HEK293T (cell line): ENCODE measurements around the gene SLC14A1.
A peak's percentile ranks its signal among the peaks of the same experiment; 100 is the strongest.

Experiments used
- CTCF ChIA-PET: fragments of 350-600 bp; formaldehyde crosslinking; extraction: SDS; loops from one replicate; lab custom pipeline; 2021; ENCODE audit warnings: antibody characterized with exemption, inconsistent platforms; lab: Yijun Ruan, JAX
- POLR2A ChIA-PET: fragments of 350-600 bp; formaldehyde crosslinking; extraction: SDS; loops from one replicate; lab custom pipeline; 2020; ENCODE audit warnings: antibody characterized with exemption, inconsistent platforms; lab: Yijun Ruan, JAX
- DNase-seq: peaks from one replicate; pipeline ENCODE4 v3.0.0; 2012; ENCODE audit warnings: mixed read lengths; ENCODE audit errors: extremely low spot score
- ARNT ChIP-seq: fragments of 450-650 bp; IDR thresholded peaks from 2 replicates; pipeline ENCODE4 v1.6.1; 2017; ENCODE audit warnings: mild to moderate bottlenecking
- BHLHE40 ChIP-seq: fragments of 450-650 bp; IDR thresholded peaks from 2 replicates; pipeline ENCODE4 v1.6.1; 2016; ENCODE audit warnings: mild to moderate bottlenecking, moderate library complexity, borderline replicate concordance
- CTBP1 ChIP-seq: fragments of 450-650 bp; IDR thresholded peaks from 2 replicates; pipeline ENCODE4 v1.6.1; 2016; ENCODE audit warnings: borderline replicate concordance
- ELF4 ChIP-seq: fragments of 450-650 bp; IDR thresholded peaks from 2 replicates; pipeline ENCODE4 v1.6.1; 2017; ENCODE audit warnings: antibody characterized with exemption
- FOXA1 ChIP-seq: fragments of 450-650 bp; IDR thresholded peaks from 2 replicates; pipeline ENCODE4 v1.6.1; 2016; ENCODE audit warnings: mild to moderate bottlenecking
- FOXK2 ChIP-seq: fragments of 450-650 bp; IDR thresholded peaks from 2 replicates; pipeline ENCODE4 v1.6.1; 2016; ENCODE audit warnings: mild to moderate bottlenecking
- FOXM1 ChIP-seq: fragments of 450-650 bp; IDR thresholded peaks from 2 replicates; pipeline ENCODE4 v1.6.1; 2017; ENCODE audit warnings: mild to moderate bottlenecking, borderline replicate concordance
- HDGF ChIP-seq: fragments of 450-650 bp; IDR thresholded peaks from 2 replicates; pipeline ENCODE4 v1.6.1; 2017; ENCODE audit warnings: antibody characterized with exemption, borderline replicate concordance
- L3MBTL2 ChIP-seq: fragments of 450-650 bp; conservative IDR thresholded peaks from 2 replicates; pipeline ENCODE4 v1.6.1; 2016; ENCODE audit warnings: mild to moderate bottlenecking
- LEF1 ChIP-seq: fragments of 450-650 bp; IDR thresholded peaks from 2 replicates; pipeline ENCODE4 v1.6.1; 2017; ENCODE audit warnings: mild to moderate bottlenecking, borderline replicate concordance
- NFRKB ChIP-seq: fragments of 450-650 bp; IDR thresholded peaks from 2 replicates; pipeline ENCODE4 v1.6.1; 2016; ENCODE audit warnings: mild to moderate bottlenecking, moderate library complexity
- SP1 ChIP-seq: fragments of 450-650 bp; IDR thresholded peaks from 2 replicates; pipeline ENCODE4 v1.6.1; 2017
- SUZ12 ChIP-seq: fragments of 450-650 bp; IDR thresholded peaks from 2 replicates; pipeline ENCODE4 v1.6.1; 2016; ENCODE audit warnings: mild to moderate bottlenecking
- TARDBP ChIP-seq: fragments of 450-650 bp; IDR thresholded peaks from 2 replicates; pipeline ENCODE4 v1.6.1; 2016
- ZNF384 ChIP-seq: fragments of 450-650 bp; IDR thresholded peaks from 2 replicates; pipeline ENCODE4 v1.6.1; 2016
- TF ChIP-seq, protein P1 (sequence below): fragments of 450-650 bp; IDR thresholded peaks from 2 replicates; pipeline ENCODE4 v1.6.1; 2016

SLC14A1 gene

DNA sequence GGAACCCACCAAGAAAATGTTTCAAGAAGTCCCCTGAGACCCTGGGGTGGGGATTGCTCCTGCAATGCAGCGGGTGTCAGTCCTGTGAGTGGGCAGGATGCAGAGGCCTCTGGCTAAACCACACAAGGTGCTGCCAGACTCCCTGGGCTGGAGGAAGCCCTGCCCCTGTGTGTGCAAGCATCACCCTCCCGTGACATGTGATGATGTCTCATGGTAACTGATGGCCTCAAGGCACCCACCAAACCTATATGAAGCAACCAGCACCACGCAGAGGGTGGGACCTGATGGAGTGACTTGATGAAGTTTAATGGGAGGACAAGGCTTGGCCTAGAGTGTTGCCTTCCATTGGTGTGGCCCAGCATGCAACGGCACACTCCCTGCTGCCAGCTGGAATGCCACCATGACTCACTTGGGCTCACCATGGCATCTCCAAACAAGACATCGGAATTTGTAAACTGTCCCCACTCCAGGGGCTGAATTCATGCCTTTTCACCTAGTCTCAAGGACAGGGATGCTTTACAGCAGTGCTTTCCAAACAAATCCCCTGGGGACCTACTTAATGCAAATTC, 8.7 kb upstream of the SLC14A1 start:
- TF ChIP-seq SP1, result no peak
- no peak for TF ChIP-seq FOXA1
- no peak for TF ChIP-seq BHLHE40
- no peak for TF ChIP-seq FOXM1
- no peak for TF ChIP-seq ARNT
- TF ChIP-seq NFRKB, result no peak
- TF ChIP-seq HDGF, result no peak
- TF ChIP-seq TARDBP, result no peak
- DNase-seq, result no peak
- ChIA-PET POLR2A (no interaction called here), CTCF (no interaction called here)

DNA sequence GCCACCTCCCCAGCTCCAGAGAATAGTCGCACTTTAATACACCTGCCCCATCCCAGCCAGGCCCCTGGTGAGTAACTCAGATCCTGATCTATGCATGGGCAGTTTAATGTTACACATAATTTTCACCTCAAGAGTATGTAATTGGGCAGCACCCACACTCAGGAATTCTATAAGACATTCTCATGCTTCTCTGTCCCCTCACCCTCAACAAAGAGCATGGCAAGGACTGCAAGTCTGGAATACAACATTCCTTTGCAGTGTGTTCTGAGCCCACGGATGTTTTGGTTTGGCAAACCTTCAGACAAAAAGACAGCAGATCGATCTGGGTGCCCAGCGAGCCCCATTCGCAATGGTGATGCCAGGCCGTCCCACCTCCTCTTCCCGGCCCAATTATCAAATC, 4.9 kb upstream of the SLC14A1 start:
- no peak for DNase-seq
- ChIA-PET POLR2A (no interaction called here), CTCF (no interaction called here)
- no peak for TF ChIP-seq FOXM1

DNA sequence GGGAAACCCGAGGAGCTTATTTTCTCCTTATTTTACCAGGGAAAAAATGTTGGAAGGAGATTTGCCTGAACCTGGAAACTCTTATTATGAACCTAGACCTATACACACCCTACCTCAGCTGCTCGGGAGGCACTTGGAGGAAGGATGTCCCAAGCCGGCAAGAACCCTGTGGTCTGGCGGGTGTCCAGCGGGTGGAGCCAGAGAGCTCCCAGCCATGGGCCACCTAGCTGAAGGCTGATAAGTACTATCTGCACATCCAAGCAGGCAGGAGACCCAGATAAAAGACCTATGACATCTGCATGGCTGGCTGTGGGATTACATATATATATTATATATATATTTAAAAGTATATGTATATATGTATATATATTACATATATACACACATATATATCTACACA, 1.1 kb upstream of the SLC14A1 start:
- peak; percentile 70 for DNase-seq
- CTCF ChIA-PET, result interaction anchor here (0.6 to 1.4 kb wide), 5 partner anchors 9 to 157 kb away, joined by 3 to 7 read pairs (median 3); no protein-coding TSS in a partner anchor
- POLR2A ChIA-PET, result no interaction called here
- TF ChIP-seq ELF4 (no peak), NFRKB (no peak), TARDBP (no peak), ZNF384 (no peak), CTBP1 (no peak), FOXM1 (no peak), ARNT (no peak), HDGF (no peak), FOXK2 (no peak), L3MBTL2 (no peak), SUZ12 (no peak), BHLHE40 (no peak)
- TF ChIP-seq, protein P1, sequence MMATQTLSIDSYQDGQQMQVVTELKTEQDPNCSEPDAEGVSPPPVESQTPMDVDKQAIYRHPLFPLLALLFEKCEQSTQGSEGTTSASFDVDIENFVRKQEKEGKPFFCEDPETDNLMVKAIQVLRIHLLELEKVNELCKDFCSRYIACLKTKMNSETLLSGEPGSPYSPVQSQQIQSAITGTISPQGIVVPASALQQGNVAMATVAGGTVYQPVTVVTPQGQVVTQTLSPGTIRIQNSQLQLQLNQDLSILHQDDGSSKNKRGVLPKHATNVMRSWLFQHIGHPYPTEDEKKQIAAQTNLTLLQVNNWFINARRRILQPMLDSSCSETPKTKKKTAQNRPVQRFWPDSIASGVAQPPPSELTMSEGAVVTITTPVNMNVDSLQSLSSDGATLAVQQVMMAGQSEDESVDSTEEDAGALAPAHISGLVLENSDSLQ, result no peak

DNA sequence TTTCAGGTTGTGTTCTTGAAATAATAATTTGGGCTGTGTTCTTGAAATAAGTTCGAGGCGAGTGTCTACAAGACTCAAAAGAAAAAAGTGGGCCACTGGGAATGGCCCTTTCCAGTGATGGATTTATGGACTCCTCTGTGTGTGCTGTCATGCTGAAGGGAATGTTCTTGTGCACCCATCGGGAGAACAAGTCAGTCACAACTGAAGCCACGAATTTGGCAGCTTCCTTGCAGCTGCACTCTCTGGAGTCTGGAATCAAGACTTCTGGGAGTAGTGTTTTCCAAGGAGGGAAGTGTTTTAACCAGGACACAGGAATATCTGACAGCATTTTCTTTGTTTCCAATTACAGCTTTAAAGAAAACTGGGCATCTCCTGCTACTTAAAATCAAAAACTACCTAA, 620 bp downstream of the SLC14A1 start:
- POLR2A ChIA-PET, result no interaction called here

DNA sequence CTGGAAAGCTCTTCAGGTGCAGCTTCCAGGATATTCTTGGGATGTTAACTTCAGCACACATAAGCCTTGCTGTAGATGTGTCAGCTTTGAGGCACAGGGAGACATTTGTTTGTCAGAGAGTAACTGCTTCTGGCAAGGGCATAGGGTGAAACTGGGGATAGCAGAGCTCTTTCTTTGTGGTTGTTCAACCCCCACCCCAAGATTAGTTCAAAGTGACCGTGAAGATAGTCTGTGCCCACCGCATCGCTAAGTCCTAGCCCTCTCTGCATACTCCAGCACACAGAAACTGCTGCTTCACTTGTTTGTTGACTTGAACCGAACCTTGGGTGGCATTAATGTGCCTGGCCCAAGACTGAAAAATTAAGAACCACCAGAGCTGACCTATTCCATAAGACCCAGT, 1.4 kb downstream of the SLC14A1 start:
- ChIA-PET CTCF (interaction anchor here (1.0 kb wide), 1 partner anchor 155 kb away, joined by 3 read pairs; no protein-coding TSS in a partner anchor), POLR2A (no interaction called here)
- TF ChIP-seq TARDBP, result no peak
- DNase-seq, result no peak

More for the DNA sequence above, 620 bp downstream of the SLC14A1 start:
- TF ChIP-seq ARNT (no peak), ELF4 (no peak), ZNF384 (no peak), FOXK2 (no peak), TARDBP (no peak), FOXM1 (no peak), SUZ12 (no peak), L3MBTL2 (no peak), FOXA1 (no peak), BHLHE40 (no peak), SP1 (no peak), HDGF (no peak), NFRKB (no peak), LEF1 (no peak), CTBP1 (no peak)
- TF ChIP-seq, protein P1, result no peak
- CTCF ChIA-PET, result interaction anchor here (1.0 kb wide), 1 partner anchor 155 kb away, joined by 3 read pairs; no protein-coding TSS in a partner anchor
- DNase-seq, result no peak

DNA sequence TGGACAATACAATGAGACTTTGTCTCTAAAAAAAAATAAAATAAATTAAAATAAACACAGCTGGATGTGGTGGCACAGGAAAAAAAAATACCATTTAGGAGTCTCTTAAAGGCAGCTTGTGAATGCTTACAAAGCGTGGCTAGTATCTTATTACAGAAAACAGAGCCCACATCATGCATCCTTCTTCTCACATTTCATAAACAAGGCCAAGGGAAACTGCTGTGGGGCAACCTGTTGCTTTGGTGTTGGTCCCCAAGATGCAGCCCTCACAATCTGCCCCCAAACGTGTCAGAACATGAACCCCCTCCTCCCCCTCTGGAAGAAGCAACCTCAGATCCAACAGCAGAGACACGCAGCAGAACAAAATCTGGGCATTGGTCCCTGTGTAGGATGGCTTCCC, 2.6 kb downstream of the SLC14A1 start:
- POLR2A ChIA-PET, result no interaction called here
- TF ChIP-seq ZNF384 (no peak), NFRKB (no peak), L3MBTL2 (no peak), FOXK2 (no peak), LEF1 (no peak), ARNT (no peak), BHLHE40 (no peak), FOXM1 (no peak), FOXA1 (no peak), ELF4 (no peak), SP1 (no peak), SUZ12 (no peak), TARDBP (no peak), HDGF (no peak), CTBP1 (no peak)
- TF ChIP-seq, protein P1, result no peak
- CTCF ChIA-PET, result no interaction called here
- no peak for DNase-seq

DNA sequence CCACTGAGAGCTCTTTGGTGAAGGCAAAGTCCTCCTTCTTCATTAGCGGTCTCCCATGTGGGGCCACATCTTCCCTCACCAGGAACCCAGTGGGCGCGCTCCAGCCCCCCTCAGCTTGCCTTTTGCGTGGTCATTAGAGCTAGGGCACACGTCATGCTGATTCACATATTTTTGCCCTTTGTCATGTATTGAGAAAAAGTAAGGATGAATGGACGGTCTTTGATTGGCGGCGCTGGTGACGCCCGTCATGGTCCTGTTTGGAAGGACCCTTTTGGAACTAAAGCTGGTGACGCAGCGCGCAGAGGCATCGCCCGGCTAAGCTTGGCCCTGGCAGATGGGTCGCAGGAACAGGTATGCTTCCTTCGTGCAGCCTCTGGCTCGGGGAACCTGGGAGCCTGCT, 3.1 kb downstream of the SLC14A1 start:
- ChIA-PET POLR2A (no interaction called here), CTCF (no interaction called here)
- DNase-seq, result no peak
- no peak for TF ChIP-seq TARDBP
- no peak for TF ChIP-seq FOXK2
- no peak for TF ChIP-seq SUZ12
- no peak for TF ChIP-seq ARNT
- no peak for TF ChIP-seq HDGF
- no peak for TF ChIP-seq L3MBTL2
- no peak for TF ChIP-seq ELF4
- TF ChIP-seq ZNF384, result no peak
- TF ChIP-seq, protein P1, result no peak
- TF ChIP-seq SP1, result no peak
- TF ChIP-seq BHLHE40, result no peak
- no peak for TF ChIP-seq NFRKB
- TF ChIP-seq LEF1, result no peak
- TF ChIP-seq CTBP1, result no peak
